Ureter (tissue), 1 donor: ENCODE data around the gene CAMK1D. TPM values are rescaled to one million over a fixed set of nuclear protein-coding genes. Genes with fewer than 3 reads are reported as not detected.
"Not testable (repeated sequence)": the region's sequence is repeated elsewhere in the genome, so short reads cannot be mapped to it uniquely, and the experiment has no call there.

ENCODE experiments used
- DNase-seq: peaks from one replicate; pipeline ENCODE4 v3.0.0-alpha.2; 2020; ENCODE audit warnings: low spot score
- total RNA-seq: library from RNA; stranded (reverse); gene quantifications from one replicate; pipeline ENCODE4 v1.2.4, GENCODE V29; 2023
- donor health status: DM: yes; HTN: yes; CAD: no.

The CAMK1D gene
- total RNA-seq, 1 donor from 2014 or later: 25.4 TPM

GRCh38 chr10:12428447-12429135 is 79.2 kb downstream of the CAMK1D start:
- no peak for DNase-seq

GRCh38 chr10:12430406-12430982 is 81.1 kb downstream of the CAMK1D start:
- no peak for DNase-seq

- DNase-seq: no peak
Measured at GRCh38 chr10:12431151-12432101, 82.1 kb downstream of the CAMK1D start.

- DNase-seq: no peak
Measured at GRCh38 chr10:12432402-12433189, 83.2 kb downstream of the CAMK1D start.

GRCh38 chr10:12434277-12434676 is 84.9 kb downstream of the CAMK1D start:
- no peak for DNase-seq

GRCh38 chr10:12434677-12435076 is 85.3 kb downstream of the CAMK1D start:
- DNase-seq: not testable (repeated sequence)

- DNase-seq: no peak
Measured at GRCh38 chr10:12435348-12435747, 86.0 kb downstream of the CAMK1D start.

GRCh38 chr10:12438919-12439692 is 89.8 kb downstream of the CAMK1D start:
- DNase-seq: no peak

- DNase-seq: not testable (repeated sequence)
Measured at GRCh38 chr10:12439767-12440166, 90.4 kb downstream of the CAMK1D start.

GRCh38 chr10:12443026-12443425 is 93.7 kb downstream of the CAMK1D start:
- no peak for DNase-seq

- DNase-seq: no peak
Measured at GRCh38 chr10:12444981-12445700, 95.8 kb downstream of the CAMK1D start.

- no peak for DNase-seq
Measured at GRCh38 chr10:12445701-12446334, 96.5 kb downstream of the CAMK1D start.

- DNase-seq: no peak
Measured at GRCh38 chr10:12448340-12448728, 99.0 kb downstream of the CAMK1D start.

- peak; percentile 62 for DNase-seq
Measured at GRCh38 chr10:12448729-12449391, 99.5 kb downstream of the CAMK1D start.

- DNase-seq: no peak
Measured at GRCh38 chr10:12455318-12455717, 106.0 kb downstream of the CAMK1D start.

- no peak for DNase-seq
Measured at GRCh38 chr10:12455766-12456165, 106.4 kb downstream of the CAMK1D start.

GRCh38 chr10:12459340-12459739 is 110.0 kb downstream of the CAMK1D start:
- DNase-seq: no peak

GRCh38 chr10:12459762-12460161 is 110.4 kb downstream of the CAMK1D start:
- no peak for DNase-seq

GRCh38 chr10:12463459-12463838 is 114.1 kb downstream of the CAMK1D start:
- DNase-seq: no peak
